GM10248 (cell line): ENCODE results near the gene TNS1.

Experiments
- CTCF ChIA-PET: fragments of 300-600 bp; sonication (Branson Sonifier 250); formaldehyde crosslinking; extraction: SDS; loops from one replicate; lab custom pipeline; 2021; ENCODE audit warnings: antibody characterized with exemption; lab: Yijun Ruan, JAX
- POLR2A ChIA-PET: fragments of 350-650 bp; sonication (Branson Sonifier 250); formaldehyde crosslinking; extraction: SDS; loops from one replicate; lab custom pipeline; 2020; ENCODE audit warnings: antibody characterized with exemption; lab: Yijun Ruan, JAX
- DNase-seq: peaks from one replicate; pipeline ENCODE4 v3.0.0; 2012; ENCODE audit errors: extremely low spot score
- TF ChIP-seq, protein P1 (sequence below): IDR thresholded peaks from 2 replicates; pipeline ENCODE4 v1.5.1; 2012; ENCODE audit warnings: mild to moderate bottlenecking, low read depth; ENCODE audit errors: extremely low read depth, missing control alignments, control extremely low read depth

TNS1 gene

DNA sequence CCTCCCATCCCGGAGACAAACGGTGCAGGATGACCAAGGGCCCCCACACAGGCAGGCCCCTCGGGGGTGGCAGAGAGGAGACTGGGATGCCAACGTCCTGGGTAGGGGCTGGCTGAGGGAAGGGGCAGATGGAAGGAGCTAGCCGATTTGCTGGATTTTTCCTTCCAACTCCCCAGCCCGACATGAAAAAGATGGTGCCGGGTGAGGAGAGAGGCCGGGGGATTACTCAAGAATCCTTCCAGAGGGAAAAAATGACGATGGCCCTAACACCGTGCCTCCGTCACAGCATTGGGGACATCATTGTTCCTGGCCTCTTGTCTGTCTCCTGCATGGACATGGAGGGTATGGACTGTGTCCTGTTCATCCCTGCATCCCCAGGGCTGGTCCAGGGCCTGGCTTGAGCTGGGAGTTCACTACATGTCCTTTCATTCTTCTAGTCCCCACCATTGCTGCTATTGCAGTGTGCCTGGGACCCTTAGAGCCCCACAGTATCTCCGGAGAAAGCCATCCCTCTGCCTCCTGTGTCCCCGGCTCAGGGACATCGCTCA lies 217.7 kb downstream of the TNS1 start:
- TF ChIP-seq, protein P1, sequence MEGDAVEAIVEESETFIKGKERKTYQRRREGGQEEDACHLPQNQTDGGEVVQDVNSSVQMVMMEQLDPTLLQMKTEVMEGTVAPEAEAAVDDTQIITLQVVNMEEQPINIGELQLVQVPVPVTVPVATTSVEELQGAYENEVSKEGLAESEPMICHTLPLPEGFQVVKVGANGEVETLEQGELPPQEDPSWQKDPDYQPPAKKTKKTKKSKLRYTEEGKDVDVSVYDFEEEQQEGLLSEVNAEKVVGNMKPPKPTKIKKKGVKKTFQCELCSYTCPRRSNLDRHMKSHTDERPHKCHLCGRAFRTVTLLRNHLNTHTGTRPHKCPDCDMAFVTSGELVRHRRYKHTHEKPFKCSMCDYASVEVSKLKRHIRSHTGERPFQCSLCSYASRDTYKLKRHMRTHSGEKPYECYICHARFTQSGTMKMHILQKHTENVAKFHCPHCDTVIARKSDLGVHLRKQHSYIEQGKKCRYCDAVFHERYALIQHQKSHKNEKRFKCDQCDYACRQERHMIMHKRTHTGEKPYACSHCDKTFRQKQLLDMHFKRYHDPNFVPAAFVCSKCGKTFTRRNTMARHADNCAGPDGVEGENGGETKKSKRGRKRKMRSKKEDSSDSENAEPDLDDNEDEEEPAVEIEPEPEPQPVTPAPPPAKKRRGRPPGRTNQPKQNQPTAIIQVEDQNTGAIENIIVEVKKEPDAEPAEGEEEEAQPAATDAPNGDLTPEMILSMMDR: no peak
- CTCF ChIA-PET: interaction anchor here (0.7 to 9.0 kb wide), 51 partner anchors 9 to 441 kb away, joined by 3 to 314 read pairs (median 5); partner anchors contain the start of gene RUFY4
- no peak for DNase-seq
- POLR2A ChIA-PET: no interaction called here

DNA sequence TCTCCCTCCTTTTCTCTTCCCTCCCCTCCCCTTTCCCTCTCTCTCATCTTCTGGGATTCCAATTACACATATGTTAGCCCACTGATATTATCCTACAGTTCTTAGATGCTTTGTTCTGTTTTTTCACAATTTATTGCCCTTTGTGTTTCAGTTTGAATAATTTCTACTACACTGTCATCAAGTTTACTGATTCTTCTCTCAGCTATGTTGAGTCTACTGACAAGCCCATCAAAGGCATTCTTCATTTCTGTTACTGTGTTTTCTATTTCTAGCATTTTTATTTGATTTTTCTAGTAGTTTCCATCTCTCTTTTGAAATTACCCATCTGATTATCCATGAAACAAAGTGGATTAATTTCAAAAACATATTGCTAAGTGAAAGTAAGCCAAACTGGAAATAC lies 219.6 kb downstream of the TNS1 start:
- ChIA-PET CTCF (interaction anchor here (0.7 to 1.2 kb wide), 4 partner anchors 9 to 291 kb away, joined by 3 to 4 read pairs (median 4); partner anchors contain the start of gene RUFY4), POLR2A (no interaction called here)
- no peak for DNase-seq
- TF ChIP-seq, protein P1: no peak

DNA sequence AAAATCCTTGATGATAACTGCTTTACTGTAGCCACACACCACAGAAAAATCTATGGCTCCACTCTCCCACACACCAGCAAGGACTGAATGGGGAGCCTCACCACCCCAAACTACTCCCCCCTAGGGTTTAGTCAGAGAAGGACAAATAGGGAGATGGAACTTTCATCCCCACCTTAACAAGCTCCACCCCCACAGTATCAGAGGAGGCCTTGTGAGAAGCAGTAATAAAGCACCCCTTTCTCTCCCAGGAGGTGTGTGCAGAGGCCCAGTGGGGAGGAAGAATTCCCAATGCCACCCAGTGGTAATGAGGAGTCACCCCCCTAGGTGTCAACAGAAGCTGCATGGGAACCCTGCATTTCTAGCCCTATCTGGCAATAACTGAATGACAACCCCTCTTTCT lies 224.9 kb downstream of the TNS1 start:
- TF ChIP-seq, protein P1: no peak
- ChIA-PET POLR2A (no interaction called here), CTCF (interaction anchor here (3.7 to 6.8 kb wide), 2 partner anchors 8 to 12 kb away, joined by 22 to 51 read pairs; no protein-coding TSS in a partner anchor)
- no peak for DNase-seq

DNA sequence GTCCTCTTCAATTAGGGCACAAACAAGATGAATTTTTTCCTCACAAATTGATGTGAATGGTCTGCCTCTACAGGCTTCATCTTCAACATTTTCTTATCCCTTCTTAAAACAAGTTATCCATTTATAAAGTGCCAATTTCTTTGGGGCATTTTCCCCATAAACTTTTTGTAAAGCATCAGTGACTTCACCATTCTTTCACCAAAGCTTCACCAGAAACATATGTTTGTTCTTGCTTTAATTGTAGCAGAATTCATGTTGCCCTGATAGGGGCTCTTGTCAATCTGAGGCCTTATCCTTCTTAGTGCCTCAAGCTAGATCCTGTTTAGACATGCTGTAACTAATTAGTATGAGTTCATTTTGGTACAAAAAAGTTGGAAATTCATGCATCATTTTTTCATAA lies 226.2 kb downstream of the TNS1 start:
- ChIA-PET CTCF (interaction anchor here (1.2 to 6.8 kb wide), 6 partner anchors 10 to 217 kb away, joined by 3 to 51 read pairs (median 4); no protein-coding TSS in a partner anchor), POLR2A (no interaction called here)
- TF ChIP-seq, protein P1: no peak
- DNase-seq: no peak

DNA sequence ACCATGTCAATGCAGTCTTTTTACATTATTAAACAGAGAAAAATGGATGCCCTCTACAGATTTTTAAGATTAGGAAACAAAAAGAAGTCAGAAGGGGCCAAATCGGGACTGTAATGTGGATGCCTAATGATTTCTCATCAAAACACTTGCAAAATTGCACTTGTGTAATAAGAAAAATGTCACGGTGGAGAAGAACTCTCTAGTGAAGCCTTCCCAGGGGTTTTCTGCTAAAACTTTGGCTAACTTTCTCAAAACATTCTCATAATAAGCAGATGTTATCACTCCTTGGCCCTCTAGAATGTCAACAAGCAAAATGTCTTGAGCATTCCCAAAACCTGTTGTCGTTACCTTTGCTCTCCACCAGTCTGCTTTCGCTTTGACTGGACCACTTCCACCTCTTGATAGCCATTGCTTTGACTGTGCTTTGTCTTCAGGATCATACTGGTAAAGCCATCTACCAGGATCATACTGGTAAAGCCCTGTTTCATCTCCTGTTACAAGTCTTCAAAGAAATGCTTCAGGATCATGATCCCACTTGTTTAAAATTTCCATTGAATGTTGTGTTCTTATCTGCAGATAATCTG lies 226.8 kb downstream of the TNS1 start:
- ChIA-PET POLR2A (no interaction called here), CTCF (interaction anchor here (1.2 to 6.8 kb wide), 5 partner anchors 10 to 218 kb away, joined by 3 to 51 read pairs (median 4); no protein-coding TSS in a partner anchor)
- no peak for DNase-seq
- TF ChIP-seq, protein P1: no peak

DNA sequence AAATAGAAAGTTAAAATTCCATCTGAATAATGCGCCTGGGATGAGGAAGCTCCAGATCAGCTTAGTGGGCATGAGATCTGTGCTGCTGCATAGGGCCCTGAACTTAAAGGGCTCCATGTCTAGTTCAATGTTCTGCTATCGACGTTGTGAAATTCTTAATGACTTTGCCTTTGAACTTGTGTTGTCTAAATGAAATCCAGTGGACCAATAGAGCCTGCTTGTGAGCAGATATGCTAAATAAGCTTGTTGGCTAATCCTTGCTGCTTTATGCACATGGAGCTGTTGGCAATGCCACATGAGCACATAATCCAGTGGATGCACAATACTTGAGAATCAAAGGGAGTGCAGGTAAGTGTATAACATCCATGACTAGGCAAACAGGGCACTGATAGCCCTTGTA lies 228.6 kb downstream of the TNS1 start:
- POLR2A ChIA-PET: no interaction called here
- CTCF ChIA-PET: interaction anchor here (1.3 to 6.8 kb wide), 3 partner anchors 9 to 15 kb away, joined by 4 to 51 read pairs (median 26); no protein-coding TSS in a partner anchor
- no peak for DNase-seq
- TF ChIP-seq, protein P1: no peak
